LNCAP (cell line): ENCODE measurements around the gene SNX15.

Source experiments
- CTCF ChIP-seq: fragments of 450-650 bp; IDR thresholded peaks from 2 replicates; pipeline ENCODE4 v1.5.1; 2017; ENCODE audit warnings: mild to moderate bottlenecking

Gene SNX15

DNA sequence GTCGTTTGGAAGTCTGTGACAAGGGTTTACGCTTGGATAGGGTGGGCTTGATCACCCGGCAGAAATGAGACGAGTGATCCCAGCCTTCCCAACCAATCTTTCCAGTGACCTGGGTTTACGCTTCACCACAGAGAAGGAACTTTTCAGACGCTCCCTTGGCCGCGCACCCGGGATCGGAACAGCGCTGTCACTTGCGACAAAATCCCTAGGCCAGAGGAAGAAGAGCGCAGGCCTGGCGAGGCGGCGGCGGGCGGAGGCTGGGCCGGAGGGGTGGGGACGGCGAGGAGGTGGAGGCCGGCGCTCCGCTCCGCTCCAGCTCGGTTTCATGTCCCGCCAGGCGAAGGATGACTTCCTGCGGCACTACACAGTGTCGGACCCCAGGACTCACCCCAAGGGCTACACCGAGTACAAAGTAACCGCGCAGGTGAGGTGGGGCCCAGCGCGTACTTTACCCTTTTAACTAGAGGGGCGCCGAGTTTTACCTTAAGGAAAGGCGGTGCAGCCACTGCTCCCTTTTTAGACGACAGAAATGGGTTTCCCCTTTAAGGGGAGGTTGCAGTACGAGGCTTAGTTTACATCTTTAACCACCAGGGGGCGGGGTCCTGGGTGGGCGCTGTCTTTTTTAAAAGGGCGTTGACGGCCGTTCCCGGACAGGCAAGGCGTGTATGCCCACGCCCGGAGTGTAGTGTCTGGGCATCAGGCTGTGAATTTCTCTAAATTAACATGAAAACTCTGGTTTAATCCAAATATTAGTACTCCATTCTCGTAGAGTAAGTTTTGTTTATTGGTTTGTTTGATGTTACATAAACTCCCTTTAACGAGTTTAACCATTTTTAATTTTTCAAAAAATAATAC is at the start of gene SNX15:
Gene SNX15, plus strand, starts transcription at position 227 of the 855 bp plus-strand sequence. Its CDS starts 99 bp downstream, at position 326.
- TF ChIP-seq CTCF = peak; percentile 42; the same call in 1 of the 2 replicates

- TF ChIP-seq CTCF = no peak
These were observed 39.0 kb upstream of the SNX15 start for GRCh38 chr11:64987998-64988854.

DNA sequence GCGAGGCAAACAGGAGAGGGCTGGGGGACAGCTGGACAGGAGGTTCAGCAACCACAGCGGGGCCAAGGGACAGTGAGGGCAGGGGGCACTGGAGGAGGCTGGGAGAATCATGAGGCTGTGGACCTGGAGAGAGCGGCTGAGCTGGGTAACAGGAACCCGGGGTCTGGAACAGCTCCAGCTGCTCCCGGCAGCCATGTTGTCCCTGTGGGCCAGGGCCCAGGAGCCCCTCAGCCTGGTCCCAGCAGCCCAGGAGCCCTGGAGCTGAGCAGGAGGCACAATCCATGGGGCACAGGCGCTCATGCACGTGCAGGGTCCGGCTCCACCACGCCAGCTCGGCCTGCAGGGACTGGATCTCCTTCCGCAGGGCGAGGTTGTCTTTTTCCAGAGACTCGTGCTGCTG is 37.8 kb upstream of the SNX15 start:
- TF ChIP-seq CTCF = no peak

- no peak for TF ChIP-seq CTCF
These were observed 36.9 kb upstream of the SNX15 start for GRCh38 chr11:64990222-64990923.

DNA sequence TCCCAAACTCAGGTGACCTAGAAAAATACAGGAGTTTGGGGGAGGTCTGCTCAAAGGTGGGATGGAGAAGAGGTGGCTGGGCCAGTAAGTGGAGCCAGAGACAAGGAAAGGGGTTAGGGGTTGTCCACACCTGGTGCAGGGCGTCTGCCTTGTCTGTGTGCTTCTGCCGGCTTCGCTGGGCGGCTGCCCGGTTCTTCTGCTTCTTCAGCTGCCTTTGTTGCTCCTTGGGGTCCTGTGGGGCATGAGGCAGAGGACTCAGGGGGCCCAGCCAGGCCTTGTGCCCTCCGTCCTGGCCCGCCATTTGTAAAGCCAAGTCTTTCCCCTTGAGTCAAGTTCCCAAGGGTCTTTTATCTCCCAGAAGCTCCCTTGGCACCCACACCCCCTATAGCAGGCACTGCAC is 32.9 kb upstream of the SNX15 start:
- TF ChIP-seq CTCF = no peak

DNA sequence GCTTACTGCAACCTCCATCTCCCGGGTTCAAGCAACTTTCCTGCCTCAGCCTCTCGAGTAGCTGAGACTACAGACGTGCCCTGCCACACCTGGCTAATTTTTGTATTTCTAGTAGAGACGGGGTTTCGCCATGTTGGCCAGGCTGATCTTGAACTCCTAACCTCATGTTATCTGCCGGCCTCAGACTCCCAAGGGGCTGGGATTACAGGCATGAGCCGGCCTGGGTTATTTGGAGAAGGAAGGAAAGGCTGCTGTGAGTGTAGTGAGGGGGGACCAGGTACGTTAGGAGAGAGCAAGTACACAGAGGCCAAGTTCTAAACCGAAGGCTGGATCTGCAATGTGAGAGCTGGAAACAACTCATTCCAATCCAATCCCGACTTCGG is 30.9 kb upstream of the SNX15 start:
- no peak for TF ChIP-seq CTCF

DNA sequence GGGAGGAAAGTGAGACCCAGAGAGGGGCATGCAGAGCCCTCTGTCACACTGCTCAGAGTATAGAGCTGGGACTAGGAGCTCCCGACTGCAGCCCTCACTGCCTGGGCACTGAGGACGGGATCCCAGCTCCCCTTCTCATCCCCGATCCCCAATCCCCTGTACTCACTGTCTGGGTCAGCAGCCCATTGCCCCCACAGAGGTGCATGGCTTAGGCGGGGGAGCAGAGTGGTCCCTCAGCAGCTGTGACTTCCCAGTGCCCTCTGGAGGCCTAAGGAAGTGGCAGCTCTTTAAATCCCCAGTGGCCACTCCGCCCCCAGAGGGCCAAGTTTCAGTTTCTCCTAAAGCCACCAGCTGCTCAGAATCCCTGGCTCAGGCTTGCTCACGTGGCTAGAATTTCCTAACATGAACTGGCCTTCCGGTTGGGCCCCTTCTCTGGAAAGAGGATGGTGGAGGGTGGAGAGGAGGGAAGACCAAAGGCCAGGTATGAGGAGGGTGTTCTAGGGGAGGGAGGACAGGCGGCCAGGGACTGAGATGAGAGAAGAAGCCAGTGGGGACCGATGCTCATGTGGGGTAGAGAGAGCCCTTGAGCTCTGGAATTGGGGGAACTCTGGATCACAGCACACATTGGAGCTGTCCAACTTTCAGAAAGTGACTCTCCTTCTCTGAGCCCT is 30.4 kb upstream of the SNX15 start, which contains the start of gene BATF2:
Gene BATF2, minus strand, starts transcription at position 262 of the 671 bp plus-strand sequence. Its CDS starts 57 bp downstream, at position 205.
- TF ChIP-seq CTCF = no peak
